Skeletal muscle cell (primary cell): ENCODE data around the gene CD164L2.

ENCODE experiments used
- DNase-seq: peaks from one replicate; pipeline ENCODE4 v3.0.0-alpha.2; 2010; ENCODE audit warnings: low read depth
- H3K4me3 ChIP-seq: 2 replicates; pipeline ENCODE4 v1.5.1; 2011; ENCODE audit warnings: low read depth, mild to moderate bottlenecking, control low read depth, low read length, moderate library complexity

The CD164L2 gene

GRCh38 chr1:27351541-27352107 is 31.5 kb downstream of the CD164L2 start:
- no peak for DNase-seq
- no peak overlapping the region for H3K4me3 ChIP-seq

DNA sequence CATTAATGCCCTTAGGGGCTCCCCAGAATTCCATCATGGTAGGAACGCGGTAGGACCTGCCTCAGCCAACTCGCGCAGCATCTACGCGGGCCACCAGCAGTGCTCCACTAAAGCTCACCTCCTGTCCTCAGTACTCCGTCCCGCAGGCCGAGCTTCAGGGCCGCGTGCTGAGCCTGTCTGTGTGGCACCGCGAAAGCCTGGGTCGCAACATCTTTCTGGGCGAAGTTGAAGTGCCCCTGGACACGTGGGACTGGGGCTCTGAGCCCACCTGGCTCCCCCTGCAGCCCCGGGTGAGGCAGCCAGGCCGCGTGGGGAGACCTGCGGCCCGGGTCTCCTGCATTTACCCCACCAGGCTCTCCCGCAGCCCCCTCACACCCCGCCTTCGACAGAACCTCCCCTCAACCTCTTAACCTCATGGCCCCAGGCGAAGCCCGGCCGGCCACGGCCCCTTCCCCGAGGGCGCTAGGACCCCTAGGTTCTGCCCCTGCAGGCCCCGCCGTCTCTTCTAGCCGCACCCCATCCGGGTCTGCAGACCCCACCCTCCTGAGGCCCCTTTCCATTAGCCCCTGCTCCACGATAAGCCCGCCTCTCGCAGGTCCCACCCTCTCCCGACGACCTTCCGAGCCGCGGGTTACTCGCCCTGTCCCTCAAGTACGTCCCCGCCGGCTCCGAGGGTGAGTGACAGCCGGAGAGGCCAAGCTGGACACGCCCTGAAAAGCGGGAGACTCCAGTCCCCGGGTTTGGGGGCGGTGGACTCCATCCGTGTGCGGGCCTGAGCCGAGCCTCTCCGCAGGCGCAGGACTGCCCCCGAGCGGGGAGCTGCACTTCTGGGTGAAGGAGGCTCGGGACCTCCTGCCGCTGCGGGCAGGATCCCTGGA is 32.2 kb downstream of the CD164L2 start:
- no peak overlapping the region for H3K4me3 ChIP-seq
- no peak for DNase-seq

- H3K4me3 ChIP-seq: peak overlapping the region; percentile 43
- peak; percentile 38 for DNase-seq
Measured at GRCh38 chr1:27349784-27350662, 33.1 kb downstream of the CD164L2 start.

- peak overlapping the region; percentile 43 for H3K4me3 ChIP-seq
- DNase-seq: no peak
Measured at GRCh38 chr1:27348861-27349783, 34.0 kb downstream of the CD164L2 start.

GRCh38 chr1:27346991-27347624 is 36.0 kb downstream of the CD164L2 start:
- DNase-seq: no peak
- H3K4me3 ChIP-seq: no peak overlapping the region

- no peak overlapping the region for H3K4me3 ChIP-seq
- DNase-seq: no peak
Measured at GRCh38 chr1:27346357-27346756, 36.8 kb downstream of the CD164L2 start.

DNA sequence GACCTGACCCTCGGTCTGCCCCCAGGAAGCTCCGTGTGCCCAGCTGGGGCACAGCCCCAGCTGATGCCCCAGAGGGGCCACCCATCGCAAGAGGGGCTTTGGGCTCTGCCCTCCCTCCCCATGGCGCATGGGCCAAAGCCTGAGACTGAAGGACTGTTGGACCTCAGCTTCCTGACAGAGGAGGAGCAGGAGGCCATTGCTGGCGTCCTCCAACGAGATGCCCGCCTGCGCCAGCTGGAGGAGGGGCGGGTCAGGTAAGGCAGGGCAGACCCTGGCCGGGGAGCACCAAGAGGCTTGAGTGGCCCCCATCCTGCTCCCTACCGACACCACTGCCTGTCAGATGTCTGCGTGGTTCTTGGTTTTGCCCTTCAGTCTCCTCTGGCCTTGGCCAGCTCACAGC is 37.9 kb downstream of the CD164L2 start:
- DNase-seq: no peak
- H3K4me3 ChIP-seq: no peak overlapping the region

- no peak overlapping the region for H3K4me3 ChIP-seq
- DNase-seq: no peak
Measured at GRCh38 chr1:27343639-27344025, 39.5 kb downstream of the CD164L2 start.

GRCh38 chr1:27342778-27343638 is 40.1 kb downstream of the CD164L2 start:
- DNase-seq: no peak

DNA sequence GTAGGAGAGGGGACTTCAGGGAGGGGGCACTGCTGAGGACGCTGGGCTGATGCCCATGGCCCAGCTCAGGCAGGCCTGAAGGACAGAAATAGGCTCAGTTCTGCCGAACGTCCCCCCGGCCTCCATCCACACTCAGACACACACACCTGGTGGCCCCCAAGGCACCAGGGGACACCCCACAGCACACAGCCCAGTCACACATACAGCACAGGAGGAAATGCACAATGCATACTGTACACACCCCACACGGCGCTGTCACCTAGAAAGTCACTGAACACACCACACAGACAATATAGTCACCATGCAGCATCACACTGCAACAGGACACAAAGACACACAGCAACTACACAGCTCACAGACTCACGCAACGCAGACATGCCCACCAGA is 40.7 kb downstream of the CD164L2 start:
- peak overlapping the region; percentile 32 for H3K4me3 ChIP-seq
- no peak for DNase-seq

More at GRCh38 chr1:27342778-27343638, 40.1 kb downstream of the CD164L2 start:
- no peak overlapping the region for H3K4me3 ChIP-seq

GRCh38 chr1:27341525-27342252 is 41.4 kb downstream of the CD164L2 start, which contains the start of gene SYTL1:
SYTL1 (plus strand) TSS chr1:27342022; CDS start chr1:27345335, 3,313 bp downstream.
- DNase-seq: peak; percentile 43
- peak within 1 kb of the TSS; percentile 32 for H3K4me3 ChIP-seq

GRCh38 chr1:27339213-27339612 is 43.9 kb downstream of the CD164L2 start:
- H3K4me3 ChIP-seq: no peak overlapping the region
- DNase-seq: no peak

GRCh38 chr1:27338751-27339150 is 44.4 kb downstream of the CD164L2 start:
- H3K4me3 ChIP-seq: no peak overlapping the region
- DNase-seq: no peak

DNA sequence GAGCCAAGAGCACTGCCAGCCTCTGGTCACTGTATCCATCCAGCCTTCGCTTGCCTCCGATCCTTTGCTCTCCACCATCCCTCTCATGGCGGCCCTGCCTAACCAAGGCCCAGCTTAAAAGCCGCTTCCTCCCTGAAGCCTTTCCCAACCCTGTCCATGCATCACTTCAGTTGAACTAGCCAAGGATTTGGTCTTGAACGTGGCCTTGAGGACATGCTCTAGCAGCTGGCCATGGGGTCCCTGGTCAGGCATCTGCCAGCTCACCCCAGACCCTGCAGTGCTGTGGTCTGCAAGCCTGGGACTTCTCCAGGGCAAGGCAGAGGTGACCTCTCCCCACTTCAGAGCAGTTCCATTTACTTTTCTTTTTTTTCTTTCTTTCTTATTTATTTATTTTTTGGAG is 46.4 kb downstream of the CD164L2 start:
- no peak overlapping the region for H3K4me3 ChIP-seq
- DNase-seq: no peak

DNA sequence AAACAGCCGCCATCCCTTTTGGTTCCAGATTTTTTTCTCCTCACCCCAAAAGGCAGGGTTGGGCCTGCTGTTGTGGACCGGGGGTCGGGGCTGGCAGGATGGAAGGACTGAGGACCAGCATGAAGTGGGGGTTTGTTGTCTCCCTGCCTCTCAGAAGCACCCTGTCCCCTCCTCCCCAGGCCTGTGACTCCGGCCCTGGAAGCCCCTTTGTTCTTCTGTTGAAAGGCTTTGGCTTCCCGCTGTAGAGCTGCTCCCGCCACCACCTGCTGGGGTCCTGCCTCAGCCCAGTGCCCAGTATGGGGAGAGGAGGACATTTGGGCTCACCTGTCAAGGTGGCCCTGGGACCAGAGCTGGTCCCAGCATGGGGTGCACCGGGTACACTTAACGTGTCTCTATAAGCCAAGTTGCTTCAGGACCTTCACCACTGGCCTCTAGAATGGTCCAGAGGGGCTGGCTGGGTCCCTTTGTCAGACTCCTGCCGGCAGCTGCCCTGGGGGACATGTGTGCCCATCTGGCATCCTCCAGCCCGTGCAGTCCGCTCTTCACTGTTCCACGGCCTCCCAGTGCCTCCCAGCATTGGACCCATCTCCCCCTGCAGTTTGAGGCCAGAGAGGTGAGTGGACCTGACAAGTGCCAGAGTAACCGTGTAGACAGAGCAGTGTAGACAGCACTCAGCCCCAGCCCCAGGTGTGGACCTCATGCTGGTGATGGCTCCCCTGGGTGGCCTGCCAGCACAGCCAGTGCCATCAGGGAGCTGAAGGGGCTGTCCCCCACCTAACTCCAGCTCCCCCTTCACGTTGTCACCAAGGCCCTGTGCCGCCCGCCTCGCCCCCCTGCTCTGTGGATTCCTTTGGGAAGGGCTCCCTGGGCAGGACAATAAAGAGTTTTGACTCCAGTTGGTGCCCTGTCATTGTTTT is 47.4 kb downstream of the CD164L2 start:
- DNase-seq: no peak
- H3K4me3 ChIP-seq: no peak overlapping the region

DNA sequence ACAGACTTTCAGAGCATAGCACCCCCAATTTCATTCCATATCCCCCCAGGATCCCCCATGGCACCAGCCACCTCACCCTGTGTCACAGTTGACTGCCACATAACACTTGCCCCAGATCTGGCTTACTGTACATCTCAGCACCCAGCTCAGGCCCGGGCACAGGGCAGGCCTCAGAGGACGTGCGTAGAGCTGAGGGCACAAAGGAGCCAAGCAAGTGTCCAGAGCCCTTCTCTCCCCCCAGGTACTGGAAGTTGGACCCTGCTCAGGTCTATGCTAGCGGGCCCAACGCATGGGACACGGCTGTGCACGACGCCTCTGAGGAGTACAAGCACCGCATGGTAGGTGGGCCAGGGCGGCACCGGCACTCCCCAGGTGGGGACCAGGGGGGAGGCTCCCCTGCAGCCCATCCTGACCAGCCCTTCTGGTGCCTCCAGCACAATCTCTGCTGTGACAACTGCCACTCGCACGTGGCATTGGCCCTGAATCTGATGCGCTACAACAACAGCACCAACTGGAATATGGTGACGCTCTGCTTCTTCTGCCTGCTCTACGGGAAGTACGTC is 49.3 kb downstream of the CD164L2 start:
- DNase-seq: no peak
- H3K4me3 ChIP-seq: no peak overlapping the region
